ENCODE measurements around the gene MDK. TPM values are rescaled to one million over a fixed set of nuclear protein-coding genes. Genes with fewer than 3 reads are reported as not detected.

The MDK gene
- polyA plus RNA-seq, 1 donor from 2014 or later, result 90.3 TPM

DNA sequence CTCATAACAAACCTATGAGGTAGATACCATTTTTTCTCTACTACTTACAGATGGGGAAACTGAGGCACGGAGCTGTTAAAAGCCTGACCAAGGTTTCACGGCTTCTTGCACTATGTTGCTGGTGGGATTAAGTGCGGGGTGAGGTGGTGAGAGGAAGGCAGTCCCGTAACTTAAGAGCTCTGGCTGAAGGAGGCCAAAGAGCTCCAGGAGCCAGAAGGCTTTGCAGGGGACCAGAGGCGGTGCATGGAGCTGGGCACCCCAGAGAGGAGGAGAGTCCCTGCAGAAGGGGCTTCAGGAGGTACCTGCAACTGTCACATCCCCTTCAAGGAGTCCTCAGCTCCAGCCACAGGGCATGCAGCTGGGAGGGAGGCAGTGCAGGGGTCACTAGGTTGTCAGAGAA is 6.0 kb downstream of the MDK start:
- Histone ChIP-seq H2AFZ (ENCODE audit: low read depth, low read length) (no peak overlapping the region), H3K9me3 (ENCODE audit: low read length) (no peaks in the 10 kb centered on the region), H3K27me3 (ENCODE audit: insufficient read depth, low read depth, low read length) (peaks cover 35% of the 10 kb centered on the region), H3K9me2 (ENCODE audit: insufficient read depth, low read length) (no peaks in the 10 kb centered on the region), H3K79me2 (replicated peaks; ENCODE audit: insufficient read depth, low read length) (peaks cover 12% of the 10 kb centered on the region), H3K36me3 (ENCODE audit: insufficient read depth, low read length) (no peaks in the 10 kb centered on the region), H3F3A (ENCODE audit: insufficient read depth, low read length, poor library complexity, severe bottlenecking) (no peaks in the 10 kb centered on the region), H4K20me1 (ENCODE audit: insufficient read depth) (no peaks in the 10 kb centered on the region), H3K4me3 (ENCODE audit: low read length) (no peak overlapping the region), H3K4me2 (ENCODE audit: low read length) (no peak overlapping the region), H3K9ac (ENCODE audit: low read length) (no peak overlapping the region), H3K27ac (ENCODE audit: low read length) (no peak overlapping the region)
- TF ChIP-seq POLR2AphosphoS5 (IDR thresholded peaks at IDR 0.05), result no peak
- TF ChIP-seq EZH2 (IDR thresholded peaks at IDR 0.05; ENCODE audit: borderline replicate concordance, insufficient read depth, low read length, poor library complexity, severe bottlenecking), result no peak
- no peak for TF ChIP-seq SMC3 (conservative IDR thresholded peaks at IDR 0.05; ENCODE audit: poor library complexity)
- TF ChIP-seq RAD21 (conservative IDR thresholded peaks at IDR 0.05), result no peak
- TF ChIP-seq, protein P1, sequence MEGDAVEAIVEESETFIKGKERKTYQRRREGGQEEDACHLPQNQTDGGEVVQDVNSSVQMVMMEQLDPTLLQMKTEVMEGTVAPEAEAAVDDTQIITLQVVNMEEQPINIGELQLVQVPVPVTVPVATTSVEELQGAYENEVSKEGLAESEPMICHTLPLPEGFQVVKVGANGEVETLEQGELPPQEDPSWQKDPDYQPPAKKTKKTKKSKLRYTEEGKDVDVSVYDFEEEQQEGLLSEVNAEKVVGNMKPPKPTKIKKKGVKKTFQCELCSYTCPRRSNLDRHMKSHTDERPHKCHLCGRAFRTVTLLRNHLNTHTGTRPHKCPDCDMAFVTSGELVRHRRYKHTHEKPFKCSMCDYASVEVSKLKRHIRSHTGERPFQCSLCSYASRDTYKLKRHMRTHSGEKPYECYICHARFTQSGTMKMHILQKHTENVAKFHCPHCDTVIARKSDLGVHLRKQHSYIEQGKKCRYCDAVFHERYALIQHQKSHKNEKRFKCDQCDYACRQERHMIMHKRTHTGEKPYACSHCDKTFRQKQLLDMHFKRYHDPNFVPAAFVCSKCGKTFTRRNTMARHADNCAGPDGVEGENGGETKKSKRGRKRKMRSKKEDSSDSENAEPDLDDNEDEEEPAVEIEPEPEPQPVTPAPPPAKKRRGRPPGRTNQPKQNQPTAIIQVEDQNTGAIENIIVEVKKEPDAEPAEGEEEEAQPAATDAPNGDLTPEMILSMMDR (IDR thresholded peaks at IDR 0.05; ENCODE audit: poor library complexity, severe bottlenecking), result no peak
- TF ChIP-seq MXI1 (conservative IDR thresholded peaks at IDR 0.05; ENCODE audit: poor library complexity, severe bottlenecking), result no peak
- TF ChIP-seq, protein P2, sequence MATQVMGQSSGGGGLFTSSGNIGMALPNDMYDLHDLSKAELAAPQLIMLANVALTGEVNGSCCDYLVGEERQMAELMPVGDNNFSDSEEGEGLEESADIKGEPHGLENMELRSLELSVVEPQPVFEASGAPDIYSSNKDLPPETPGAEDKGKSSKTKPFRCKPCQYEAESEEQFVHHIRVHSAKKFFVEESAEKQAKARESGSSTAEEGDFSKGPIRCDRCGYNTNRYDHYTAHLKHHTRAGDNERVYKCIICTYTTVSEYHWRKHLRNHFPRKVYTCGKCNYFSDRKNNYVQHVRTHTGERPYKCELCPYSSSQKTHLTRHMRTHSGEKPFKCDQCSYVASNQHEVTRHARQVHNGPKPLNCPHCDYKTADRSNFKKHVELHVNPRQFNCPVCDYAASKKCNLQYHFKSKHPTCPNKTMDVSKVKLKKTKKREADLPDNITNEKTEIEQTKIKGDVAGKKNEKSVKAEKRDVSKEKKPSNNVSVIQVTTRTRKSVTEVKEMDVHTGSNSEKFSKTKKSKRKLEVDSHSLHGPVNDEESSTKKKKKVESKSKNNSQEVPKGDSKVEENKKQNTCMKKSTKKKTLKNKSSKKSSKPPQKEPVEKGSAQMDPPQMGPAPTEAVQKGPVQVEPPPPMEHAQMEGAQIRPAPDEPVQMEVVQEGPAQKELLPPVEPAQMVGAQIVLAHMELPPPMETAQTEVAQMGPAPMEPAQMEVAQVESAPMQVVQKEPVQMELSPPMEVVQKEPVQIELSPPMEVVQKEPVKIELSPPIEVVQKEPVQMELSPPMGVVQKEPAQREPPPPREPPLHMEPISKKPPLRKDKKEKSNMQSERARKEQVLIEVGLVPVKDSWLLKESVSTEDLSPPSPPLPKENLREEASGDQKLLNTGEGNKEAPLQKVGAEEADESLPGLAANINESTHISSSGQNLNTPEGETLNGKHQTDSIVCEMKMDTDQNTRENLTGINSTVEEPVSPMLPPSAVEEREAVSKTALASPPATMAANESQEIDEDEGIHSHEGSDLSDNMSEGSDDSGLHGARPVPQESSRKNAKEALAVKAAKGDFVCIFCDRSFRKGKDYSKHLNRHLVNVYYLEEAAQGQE (IDR thresholded peaks at IDR 0.05; ENCODE audit: borderline replicate concordance), result no peak
- no peak for TF ChIP-seq EP300 (conservative IDR thresholded peaks at IDR 0.05; ENCODE audit: poor library complexity, severe bottlenecking)
- TF ChIP-seq TAF1 (IDR thresholded peaks at IDR 0.05; ENCODE audit: low read depth), result no peak

DNA sequence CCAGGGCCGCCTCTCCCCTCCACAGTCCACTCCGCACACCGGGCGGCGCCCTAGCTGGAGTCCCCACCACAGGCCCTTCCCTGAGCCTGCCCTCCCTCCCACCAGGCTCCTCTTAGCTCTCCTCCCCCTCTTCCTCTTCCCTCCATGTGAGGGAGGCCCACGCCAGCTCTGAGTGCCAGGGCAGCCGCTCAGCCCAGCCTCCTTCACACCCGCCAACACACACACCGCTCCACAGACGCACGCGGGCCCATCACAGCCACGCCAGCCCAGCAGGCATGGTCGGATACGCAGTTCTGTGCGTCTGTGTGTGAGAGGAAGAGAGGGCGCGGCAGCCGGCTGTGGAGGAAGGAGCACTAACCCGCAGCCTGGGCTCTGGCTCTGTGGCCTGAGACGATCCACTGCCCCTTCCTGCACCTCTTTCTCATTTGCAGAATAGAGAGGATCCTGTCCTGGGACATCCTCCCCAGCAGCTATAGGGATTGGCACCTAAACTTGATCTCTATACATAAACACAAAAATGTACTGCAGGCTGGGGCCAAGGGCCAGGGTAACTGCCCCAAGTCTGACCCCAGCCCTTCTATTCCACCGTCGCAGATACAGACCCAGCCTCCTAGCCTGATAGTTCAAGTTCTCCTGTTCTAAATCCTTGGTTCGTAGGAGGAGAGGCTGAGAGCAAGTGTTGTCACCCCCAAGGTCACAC is 6.6 kb downstream of the MDK start:
- H3F3A ChIP-seq (ENCODE audit: insufficient read depth, low read length, poor library complexity, severe bottlenecking), result no peaks in the 10 kb centered on the region
- no peaks in the 10 kb centered on the region for H3K9me2 ChIP-seq (ENCODE audit: insufficient read depth, low read length)
- TF ChIP-seq EZH2 (IDR thresholded peaks at IDR 0.05; ENCODE audit: borderline replicate concordance, insufficient read depth, low read length, poor library complexity, severe bottlenecking), result no peak
- no peak for TF ChIP-seq RAD21 (conservative IDR thresholded peaks at IDR 0.05)
- no peak for TF ChIP-seq EP300 (conservative IDR thresholded peaks at IDR 0.05; ENCODE audit: poor library complexity, severe bottlenecking)
- TF ChIP-seq MXI1 (conservative IDR thresholded peaks at IDR 0.05; ENCODE audit: poor library complexity, severe bottlenecking), result no peak
- H3K36me3 ChIP-seq (ENCODE audit: insufficient read depth, low read length), result no peaks in the 10 kb centered on the region
- no peaks in the 10 kb centered on the region for H4K20me1 ChIP-seq (ENCODE audit: insufficient read depth)
- H3K9ac ChIP-seq (ENCODE audit: low read length), result no peak overlapping the region
- H3K27me3 ChIP-seq (ENCODE audit: insufficient read depth, low read depth, low read length), result peaks cover 41% of the 10 kb centered on the region
- no peaks in the 10 kb centered on the region for H3K9me3 ChIP-seq (ENCODE audit: low read length)
- no peak overlapping the region for H3K27ac ChIP-seq (ENCODE audit: low read length)
- no peak overlapping the region for H2AFZ ChIP-seq (ENCODE audit: low read depth, low read length)
- peaks cover 6% of the 10 kb centered on the region for H3K79me2 ChIP-seq (replicated peaks; ENCODE audit: insufficient read depth, low read length)
- peak overlapping the region; percentile 71 for H3K4me3 ChIP-seq (ENCODE audit: low read length)
- H3K4me2 ChIP-seq (ENCODE audit: low read length), result no peak overlapping the region
